Ovary (tissue), 3 donors: Measurements from ENCODE around the gene MECP2.

ENCODE experiments used
- EP300 ChIP-seq: sonication (generic); formaldehyde crosslinking; IDR thresholded peaks from one replicate; pipeline ENCODE4 v1.6.1; 2017; ENCODE audit warnings: antibody characterized with exemption
- POLR2A ChIP-seq: fragments of 450-650 bp; IDR thresholded peaks from one replicate; pipeline ENCODE4 v1.6.1; 2017; ENCODE audit warnings: antibody characterized with exemption, mild to moderate bottlenecking, moderate library complexity
- TF ChIP-seq, protein P1 (sequence below), 3 donors: fragments of 450-650 bp in 2 of 3; fragments of 200-600 bp in 1 of 3; IDR thresholded peaks; one replicate each; pipeline versions ENCODE4 v1.5.1 to v1.8.0; 2016 to 2022; ENCODE audit warnings: antibody characterized with exemption in 3 of 3, mild to moderate bottlenecking in 1 of 3
- donor health status: DM: no; HTN: no; CAD: no.

DNA sequence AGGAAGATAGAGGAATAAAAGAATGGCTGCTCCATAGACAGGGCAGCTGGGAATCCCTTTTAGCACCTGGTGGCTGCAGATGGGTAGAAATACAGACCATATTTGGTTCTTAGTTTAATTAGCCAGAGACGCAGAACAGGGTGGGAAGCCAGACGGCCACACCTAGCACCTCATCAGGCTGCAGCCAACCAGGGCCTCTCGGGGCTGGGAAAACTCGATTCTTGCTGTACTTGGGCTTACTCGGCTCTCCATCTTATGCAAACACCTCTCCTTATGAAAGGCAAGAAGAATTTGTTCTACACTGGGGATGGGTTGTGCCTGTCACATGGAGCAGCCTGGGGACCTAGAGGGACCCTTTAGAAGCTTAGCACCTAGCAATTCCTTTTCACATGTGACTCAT is 97.5 kb downstream of the MECP2 start:
- TF ChIP-seq POLR2A (no peak), EP300 (no peak)
- TF ChIP-seq, protein P1, sequence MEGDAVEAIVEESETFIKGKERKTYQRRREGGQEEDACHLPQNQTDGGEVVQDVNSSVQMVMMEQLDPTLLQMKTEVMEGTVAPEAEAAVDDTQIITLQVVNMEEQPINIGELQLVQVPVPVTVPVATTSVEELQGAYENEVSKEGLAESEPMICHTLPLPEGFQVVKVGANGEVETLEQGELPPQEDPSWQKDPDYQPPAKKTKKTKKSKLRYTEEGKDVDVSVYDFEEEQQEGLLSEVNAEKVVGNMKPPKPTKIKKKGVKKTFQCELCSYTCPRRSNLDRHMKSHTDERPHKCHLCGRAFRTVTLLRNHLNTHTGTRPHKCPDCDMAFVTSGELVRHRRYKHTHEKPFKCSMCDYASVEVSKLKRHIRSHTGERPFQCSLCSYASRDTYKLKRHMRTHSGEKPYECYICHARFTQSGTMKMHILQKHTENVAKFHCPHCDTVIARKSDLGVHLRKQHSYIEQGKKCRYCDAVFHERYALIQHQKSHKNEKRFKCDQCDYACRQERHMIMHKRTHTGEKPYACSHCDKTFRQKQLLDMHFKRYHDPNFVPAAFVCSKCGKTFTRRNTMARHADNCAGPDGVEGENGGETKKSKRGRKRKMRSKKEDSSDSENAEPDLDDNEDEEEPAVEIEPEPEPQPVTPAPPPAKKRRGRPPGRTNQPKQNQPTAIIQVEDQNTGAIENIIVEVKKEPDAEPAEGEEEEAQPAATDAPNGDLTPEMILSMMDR (IDR thresholded peaks at IDR 0.05): no peak
